Stimulated activated naive CD8-positive, alpha-beta T cell treated with anti-CD3 and anti-CD28 coated beads, Interleukin-15, amount 100 ng/mL, for 72 hours (primary cell): Measurements from ENCODE around the gene TNIP3.

Experiments used
- ATAC-seq: fragments of 150-1000 bp; cut with Tn5 transposase; 2 replicates; pipeline ENCODE4 v1.10.0; 2021; ENCODE audit warnings: mild to moderate bottlenecking, moderate library complexity
- DNase-seq, 2 donors: peaks; one replicate each; pipeline ENCODE4 v3.0.0; 2021 to 2022
- H3K27ac Mint-ChIP-seq, 2 donors: one replicate each; pipeline ENCODE4 v1.8.0; 2022; ENCODE audit warnings: mild to moderate bottlenecking in 2 of 2, mixed read lengths in 2 of 2, moderate library complexity in 2 of 2
- H3K27me3 Mint-ChIP-seq: one replicate; pipeline ENCODE4 v1.8.0; 2022; ENCODE audit warnings: mixed read lengths
- H3K4me1 Mint-ChIP-seq: one replicate; pipeline ENCODE4 v1.8.0; 2022; ENCODE audit warnings: mild to moderate bottlenecking, mixed read lengths
- H3K4me3 Mint-ChIP-seq, 2 donors: one replicate each; pipeline ENCODE4 v1.8.0; 2022; ENCODE audit warnings: mild to moderate bottlenecking in 2 of 2, mixed read lengths in 2 of 2, moderate library complexity in 1 of 2
- H3K9me3 Mint-ChIP-seq, 2 donors: one replicate each; pipeline ENCODE4 v1.8.0; 2022; ENCODE audit warnings: mixed read lengths in 2 of 2

TNIP3 gene

GRCh38 chr4:121127100-121127499, 37.0 kb downstream of the TNIP3 start:
- no peaks in the 10 kb centered on the region for H3K27me3 Mint-ChIP-seq
- ATAC-seq, result no peak
- no peak overlapping the region for H3K27ac Mint-ChIP-seq
- H3K4me1 Mint-ChIP-seq, result peaks cover 49% of the 10 kb centered on the region
- DNase-seq, result no peak
- H3K4me3 Mint-ChIP-seq, result no peak overlapping the region
- H3K9me3 Mint-ChIP-seq, result peaks cover 0 to 4% of the 10 kb centered on the region in 2 donors

GRCh38 chr4:121126449-121127006, 37.6 kb downstream of the TNIP3 start:
- no peak overlapping the region for H3K27ac Mint-ChIP-seq
- H3K4me1 Mint-ChIP-seq, result peaks cover 49% of the 10 kb centered on the region
- H3K4me3 Mint-ChIP-seq, result no peak overlapping the region
- no peaks in the 10 kb centered on the region for H3K27me3 Mint-ChIP-seq
- no peak for DNase-seq
- peaks cover 0 to 4% of the 10 kb centered on the region in 2 donors for H3K9me3 Mint-ChIP-seq
- no peak for ATAC-seq

- Mint-ChIP-seq H3K4me3 (no peak overlapping the region), H3K27me3 (no peaks in the 10 kb centered on the region), H3K9me3 (peaks cover 0 to 4% of the 10 kb centered on the region in 2 donors), H3K27ac (peak overlapping the region in 1 of 2 donors; percentile 27), H3K4me1 (peaks cover 52% of the 10 kb centered on the region)
- no peak for DNase-seq
- peak; percentile 35 for ATAC-seq
Measured at GRCh38 chr4:121125498-121125885, 38.6 kb downstream of the TNIP3 start.

GRCh38 chr4:121122661-121123060, 41.5 kb downstream of the TNIP3 start:
- no peak for ATAC-seq
- no peaks in the 10 kb centered on the region for H3K9me3 Mint-ChIP-seq
- H3K27ac Mint-ChIP-seq, result peak overlapping the region in 1 of 2 donors; percentile 74
- no peak overlapping the region for H3K4me3 Mint-ChIP-seq
- no peaks in the 10 kb centered on the region for H3K27me3 Mint-ChIP-seq
- H3K4me1 Mint-ChIP-seq, result peaks cover 53% of the 10 kb centered on the region
- no peak for DNase-seq

- Mint-ChIP-seq H3K9me3 (no peaks in the 10 kb centered on the region), H3K27ac (no peak overlapping the region), H3K4me1 (peaks cover 30% of the 10 kb centered on the region), H3K27me3 (no peaks in the 10 kb centered on the region), H3K4me3 (no peak overlapping the region)
- no peak for ATAC-seq
- DNase-seq, result no peak
Measured at GRCh38 chr4:121119715-121120114, 44.4 kb downstream of the TNIP3 start.

- no peaks in the 10 kb centered on the region for H3K9me3 Mint-ChIP-seq
- H3K4me1 Mint-ChIP-seq, result peaks cover 33% of the 10 kb centered on the region
- peak overlapping the region; percentile 35 to 45 for H3K4me3 Mint-ChIP-seq
- H3K27ac Mint-ChIP-seq, result no peak overlapping the region
- ATAC-seq, result no peak
- no peak for DNase-seq
- no peaks in the 10 kb centered on the region for H3K27me3 Mint-ChIP-seq
Measured at GRCh38 chr4:121118344-121118743, 45.8 kb downstream of the TNIP3 start.

GRCh38 chr4:121114756-121115155, 49.4 kb downstream of the TNIP3 start:
- Mint-ChIP-seq H3K27ac (no peak overlapping the region), H3K27me3 (no peaks in the 10 kb centered on the region), H3K4me3 (no peak overlapping the region), H3K9me3 (no peaks in the 10 kb centered on the region), H3K4me1 (peaks cover 27% of the 10 kb centered on the region)
- ATAC-seq (peak; percentile 93), DNase-seq (peak in 1 of 2 donors; percentile 23)

GRCh38 chr4:121112530-121112929, 51.6 kb downstream of the TNIP3 start:
- DNase-seq (no peak), ATAC-seq (no peak)
- Mint-ChIP-seq H3K9me3 (no peaks in the 10 kb centered on the region), H3K27ac (no peak overlapping the region), H3K4me1 (peaks cover 22% of the 10 kb centered on the region), H3K27me3 (no peaks in the 10 kb centered on the region), H3K4me3 (no peak overlapping the region)

- Mint-ChIP-seq H3K27me3 (no peaks in the 10 kb centered on the region), H3K4me1 (peaks cover 8% of the 10 kb centered on the region), H3K9me3 (peaks cover 7 to 12% of the 10 kb centered on the region in 2 donors), H3K4me3 (no peak overlapping the region), H3K27ac (no peak overlapping the region)
- DNase-seq, result no peak
- ATAC-seq, result no peak
Measured at GRCh38 chr4:121108557-121108956, 55.6 kb downstream of the TNIP3 start.

- ATAC-seq (no peak), DNase-seq (no peak)
- Mint-ChIP-seq H3K9me3 (peaks cover 7 to 12% of the 10 kb centered on the region in 2 donors), H3K27ac (no peak overlapping the region), H3K4me1 (peaks cover 8% of the 10 kb centered on the region), H3K4me3 (no peak overlapping the region), H3K27me3 (no peaks in the 10 kb centered on the region)
Measured at GRCh38 chr4:121107507-121107906, 56.6 kb downstream of the TNIP3 start.

- H3K27ac Mint-ChIP-seq, result no peak overlapping the region
- ATAC-seq (no peak), DNase-seq (no peak)
- H3K27me3 Mint-ChIP-seq, result no peaks in the 10 kb centered on the region
- no peak overlapping the region for H3K4me3 Mint-ChIP-seq
- no peaks in the 10 kb centered on the region for H3K9me3 Mint-ChIP-seq
- no peaks in the 10 kb centered on the region for H3K4me1 Mint-ChIP-seq
Measured at GRCh38 chr4:121100093-121100775, 63.9 kb downstream of the TNIP3 start.

GRCh38 chr4:121098266-121098665, 65.9 kb downstream of the TNIP3 start:
- ATAC-seq (no peak), DNase-seq (no peak)
- H3K27ac Mint-ChIP-seq, result no peak overlapping the region
- no peaks in the 10 kb centered on the region for H3K27me3 Mint-ChIP-seq
- no peaks in the 10 kb centered on the region for H3K9me3 Mint-ChIP-seq
- no peaks in the 10 kb centered on the region for H3K4me1 Mint-ChIP-seq
- no peak overlapping the region for H3K4me3 Mint-ChIP-seq

- Mint-ChIP-seq H3K4me1 (no peaks in the 10 kb centered on the region), H3K27me3 (no peaks in the 10 kb centered on the region), H3K4me3 (no peak overlapping the region), H3K9me3 (no peaks in the 10 kb centered on the region), H3K27ac (no peak overlapping the region)
- ATAC-seq, result no peak
- DNase-seq, result no peak
Measured at GRCh38 chr4:121096629-121097028, 67.5 kb downstream of the TNIP3 start.

- ATAC-seq, result no peak
- H3K9me3 Mint-ChIP-seq, result no peaks in the 10 kb centered on the region
Measured at GRCh38 chr4:121096191-121096590, 67.9 kb downstream of the TNIP3 start.

GRCh38 chr4:121094297-121094966, 69.7 kb downstream of the TNIP3 start:
- H3K27me3 Mint-ChIP-seq, result no peaks in the 10 kb centered on the region
- no peak for ATAC-seq
- no peak overlapping the region for H3K4me3 Mint-ChIP-seq

More at GRCh38 chr4:121096191-121096590, 67.9 kb downstream of the TNIP3 start:
- H3K4me1 Mint-ChIP-seq, result no peaks in the 10 kb centered on the region
- no peak for DNase-seq
- H3K27me3 Mint-ChIP-seq, result no peaks in the 10 kb centered on the region
- no peak overlapping the region for H3K4me3 Mint-ChIP-seq
- no peak overlapping the region for H3K27ac Mint-ChIP-seq

GRCh38 chr4:121093261-121093660, 70.9 kb downstream of the TNIP3 start:
- ATAC-seq (no peak), DNase-seq (no peak)
- Mint-ChIP-seq H3K27ac (no peak overlapping the region), H3K27me3 (no peaks in the 10 kb centered on the region), H3K4me1 (no peaks in the 10 kb centered on the region), H3K4me3 (no peak overlapping the region), H3K9me3 (no peaks in the 10 kb centered on the region)

More at GRCh38 chr4:121094297-121094966, 69.7 kb downstream of the TNIP3 start:
- H3K9me3 Mint-ChIP-seq, result no peaks in the 10 kb centered on the region
- DNase-seq, result no peak
- no peaks in the 10 kb centered on the region for H3K4me1 Mint-ChIP-seq
- no peak overlapping the region for H3K27ac Mint-ChIP-seq
